GM21390 (cell line): ENCODE results near the gene SMAD5.

Source experiments
- ATAC-seq: cut with Tn5 transposase; IDR thresholded peaks from one replicate; pipeline ENCODE4 v1.9.1; 2021; ENCODE audit not compliant: unreplicated experiment

Gene SMAD5

GRCh38 chr5:136212252-136212721 lies 79.6 kb downstream of the SMAD5 start:
- peak; percentile 64 for ATAC-seq

DNA sequence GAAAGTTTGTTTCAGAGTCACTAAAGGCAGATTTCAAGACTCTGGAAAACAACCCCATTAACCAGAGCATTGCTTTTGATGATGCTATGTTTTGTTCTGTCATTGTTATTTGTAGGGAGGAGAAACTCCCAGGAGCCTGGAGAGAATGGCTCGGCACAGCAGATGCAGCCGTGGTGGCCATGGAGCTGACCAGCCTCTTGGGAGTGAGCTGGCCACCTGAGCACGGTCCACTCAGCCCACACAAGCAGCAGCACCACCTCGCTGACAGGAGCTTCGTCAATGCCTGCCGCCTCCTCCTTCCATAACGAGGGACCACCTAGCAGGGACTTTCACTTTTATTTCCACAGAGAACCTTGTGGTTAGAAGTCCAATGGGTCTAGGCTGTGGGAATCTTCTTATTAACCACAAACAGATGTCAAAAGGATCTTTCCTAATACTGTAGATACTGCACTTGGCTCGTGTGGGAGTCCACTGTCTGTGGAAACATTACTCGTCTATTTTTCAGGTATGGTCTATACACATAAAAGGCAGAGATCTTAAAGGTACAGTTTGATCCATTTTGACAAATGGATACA lies 81.4 kb downstream of the SMAD5 start:
- ATAC-seq: no peak

DNA sequence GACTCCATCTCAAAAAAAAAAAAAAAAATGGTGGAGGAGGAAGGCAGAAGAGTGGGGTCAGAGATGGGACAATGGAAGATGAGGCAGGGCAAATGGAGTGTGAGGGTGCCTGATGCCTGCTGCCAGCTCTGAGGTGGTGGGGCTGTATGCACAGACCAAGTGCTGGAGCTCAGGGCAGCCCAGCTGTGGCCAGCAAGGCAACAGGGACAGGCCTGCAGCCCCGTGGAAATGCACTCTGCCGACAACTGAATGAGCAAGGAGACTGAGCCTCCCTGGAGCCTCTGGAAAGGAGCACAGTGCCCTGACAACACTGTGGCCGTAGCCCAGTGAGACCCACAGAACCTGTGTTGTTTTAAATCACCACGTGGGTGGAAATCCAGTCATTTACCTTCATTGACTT lies 83.2 kb downstream of the SMAD5 start:
- no peak for ATAC-seq

DNA sequence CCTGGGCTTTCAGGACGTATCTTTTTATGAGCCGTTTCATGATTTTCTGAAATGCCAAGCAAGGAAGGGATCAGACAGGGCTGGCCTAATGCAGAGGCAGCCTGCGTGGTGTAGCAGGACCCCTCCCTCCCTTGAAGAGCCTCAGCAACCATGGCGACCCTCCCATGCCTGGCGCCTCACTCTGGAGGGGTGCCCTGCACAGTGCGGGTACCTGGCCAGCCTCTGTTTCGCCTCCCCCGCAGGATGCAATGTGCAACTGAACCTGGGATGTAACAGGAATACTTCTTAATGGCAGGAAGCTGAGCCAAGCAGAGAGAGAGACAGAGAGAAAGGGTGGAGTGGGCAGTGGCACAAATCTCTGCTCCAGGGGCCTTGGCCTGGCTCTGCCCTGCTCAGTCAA lies 83.6 kb downstream of the SMAD5 start:
- no peak for ATAC-seq

DNA sequence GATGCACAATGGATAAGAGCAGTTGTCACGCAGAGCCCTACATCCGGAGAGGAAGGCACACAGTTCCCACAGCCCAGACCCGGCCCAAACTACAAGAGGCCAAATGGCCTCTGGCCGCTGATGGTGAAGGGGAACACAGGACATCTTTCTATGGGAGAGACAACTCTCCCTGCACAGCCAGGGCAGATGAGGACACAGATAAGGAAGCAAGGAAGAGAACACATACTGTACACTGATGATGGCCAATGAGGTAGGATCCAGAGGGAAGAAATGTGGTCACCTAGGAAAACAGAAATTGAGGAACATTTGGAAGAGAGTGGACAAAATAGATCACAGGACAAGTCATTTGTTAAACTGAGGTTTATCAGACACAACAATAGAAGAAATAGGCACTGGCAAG lies 88.7 kb downstream of the SMAD5 start:
- no peak for ATAC-seq

DNA sequence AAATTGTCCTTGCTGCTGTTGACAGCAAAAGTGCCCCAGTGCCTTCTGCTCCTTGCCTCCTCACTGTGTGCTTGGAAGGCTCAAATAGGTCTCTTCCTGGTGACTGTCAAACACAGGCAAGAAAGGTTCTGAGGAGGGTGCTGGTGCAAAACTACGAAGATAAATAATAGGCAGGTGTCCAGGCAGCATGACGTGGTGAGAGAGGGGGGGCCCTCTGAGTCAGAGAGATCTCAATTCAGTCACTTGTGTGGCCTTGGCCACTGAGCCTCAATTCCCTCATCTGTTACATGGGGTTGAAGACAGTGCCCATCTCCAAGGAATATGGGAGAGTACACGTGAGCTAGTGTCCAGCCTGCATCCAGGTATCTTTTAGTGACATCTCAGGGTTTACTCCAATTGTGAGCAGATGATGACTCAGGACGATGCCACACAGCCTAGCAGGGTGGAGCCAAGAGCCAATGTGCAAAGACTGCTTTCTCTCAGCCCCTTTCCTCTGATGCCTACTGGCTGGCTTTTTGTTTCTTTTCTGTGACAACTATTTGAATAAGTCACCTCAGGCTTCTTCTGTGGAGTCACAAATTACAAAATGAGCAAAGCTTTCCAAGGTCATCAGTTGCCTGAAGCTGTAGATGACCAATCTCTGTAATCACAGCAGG lies 90.1 kb downstream of the SMAD5 start:
- no peak for ATAC-seq

DNA sequence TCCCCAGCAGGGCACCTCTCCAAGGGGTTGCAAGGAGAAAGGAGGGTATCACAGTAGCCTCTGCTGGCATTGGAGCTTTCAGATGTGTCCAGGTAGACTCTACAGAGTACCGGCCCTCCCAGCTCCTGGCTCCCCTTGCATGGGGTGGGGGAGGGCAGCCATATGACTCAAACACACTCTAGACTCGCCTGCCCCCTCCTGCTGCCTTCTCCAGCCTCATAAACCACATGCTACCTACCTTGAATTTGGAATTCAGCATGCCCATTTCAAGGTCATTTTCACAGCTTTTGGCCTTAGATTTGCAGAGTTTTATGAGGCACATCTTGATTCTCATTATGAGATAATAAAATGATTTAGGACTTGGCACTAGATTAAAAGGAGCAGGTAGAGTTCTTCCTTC lies 93.2 kb downstream of the SMAD5 start:
- no peak for ATAC-seq

DNA sequence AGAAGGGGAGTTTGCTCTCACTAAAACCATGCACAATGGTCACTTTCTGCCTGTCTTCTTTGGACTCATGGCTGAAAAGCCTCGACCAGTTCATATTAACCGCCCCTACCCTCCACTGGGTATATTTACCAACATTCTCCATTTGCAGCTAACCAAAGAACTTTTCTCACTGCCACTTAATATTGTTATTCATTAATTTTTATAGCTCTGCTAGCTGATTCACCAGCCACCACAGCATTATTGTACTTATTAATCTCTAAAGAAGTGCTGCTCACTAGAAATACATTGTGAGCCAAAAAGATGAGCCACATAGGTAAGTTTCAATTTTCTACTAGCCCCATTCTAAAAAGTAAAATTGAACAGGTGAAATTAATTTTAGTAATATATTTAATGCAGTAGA lies 93.8 kb downstream of the SMAD5 start:
- no peak for ATAC-seq

DNA sequence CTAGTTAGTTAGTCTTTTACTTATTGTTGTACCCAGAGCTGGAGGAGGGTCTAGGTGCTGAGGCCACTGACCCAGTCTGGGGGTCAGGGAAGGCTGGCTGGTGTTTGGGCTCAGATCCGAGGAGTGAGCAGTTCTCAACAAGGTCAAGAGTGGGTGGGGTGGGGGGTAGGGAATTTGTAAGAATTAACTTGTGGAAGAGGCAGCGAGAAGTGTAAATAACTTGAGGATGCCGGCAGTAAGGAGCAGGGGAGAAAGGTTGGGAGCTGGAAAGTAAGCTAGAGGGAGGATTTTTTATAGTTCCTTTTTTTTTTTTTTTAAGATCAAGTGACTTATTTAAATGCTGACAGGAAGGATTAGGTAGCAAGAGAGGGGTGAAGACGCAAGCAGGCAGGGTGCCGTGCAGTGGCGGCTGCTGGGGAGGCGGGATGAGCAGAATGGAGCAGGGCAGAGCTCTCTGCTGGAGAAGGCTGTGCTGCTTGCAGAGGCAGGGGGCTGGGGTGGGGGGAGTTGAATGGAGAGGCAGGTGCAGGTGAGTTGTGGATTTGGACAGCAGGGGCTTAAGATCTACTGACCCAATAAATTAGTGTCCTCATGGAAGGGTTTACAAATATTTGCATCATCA lies 95.6 kb downstream of the SMAD5 start:
- ATAC-seq: no peak

DNA sequence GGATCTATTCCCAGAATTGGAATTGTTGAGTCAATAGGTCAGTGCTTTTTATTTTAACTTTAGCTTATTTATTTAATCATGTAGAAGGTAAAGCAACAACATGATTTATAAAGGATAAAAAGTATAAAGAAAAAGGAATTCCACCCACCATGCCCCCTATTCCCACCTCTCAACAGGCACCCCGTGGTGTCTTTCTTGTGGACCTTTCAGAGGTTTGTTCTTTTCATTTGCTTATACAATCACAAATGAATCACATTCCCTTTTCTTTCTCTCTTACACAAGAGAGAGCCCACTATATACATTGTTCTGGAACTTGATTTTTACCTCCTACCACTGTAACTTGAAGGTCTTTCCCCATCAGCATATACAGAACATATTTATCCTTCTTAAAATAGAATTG lies 97.5 kb downstream of the SMAD5 start:
- no peak for ATAC-seq

GRCh38 chr5:136232316-136232715 lies 99.7 kb downstream of the SMAD5 start:
- ATAC-seq: peak; percentile 49
